Effector memory CD8-positive, alpha-beta T cell (primary cell): Measurements from ENCODE around the gene PRPS1.
A peak's percentile ranks its signal among the peaks of the same experiment; 100 is the strongest.
"Not testable (repeated sequence)": the region's sequence is repeated elsewhere in the genome, so short reads cannot be mapped to it uniquely, and the experiment has no call there.

ENCODE experiments used
- ATAC-seq: fragments of 150-1000 bp; cut with Tn5 transposase; replicated peaks from 2 replicates; pipeline ENCODE4 v1.10.0; 2021; ENCODE audit warnings: mild to moderate bottlenecking, moderate library complexity
- DNase-seq, 3 experiments: peaks; one replicate each; pipeline ENCODE4 v3.0.0; 2021
- H3K27ac Mint-ChIP-seq, 2 donors: one replicate each; pipeline ENCODE4 v1.8.0; 2022; ENCODE audit warnings: mild to moderate bottlenecking in 2 of 2, mixed read lengths in 2 of 2, moderate library complexity in 2 of 2
- H3K27me3 Mint-ChIP-seq, 2 donors: one replicate each; pipeline ENCODE4 v1.8.0; 2022; ENCODE audit warnings: mixed read lengths in 2 of 2
- H3K36me3 Mint-ChIP-seq: one replicate; pipeline ENCODE4 v1.8.0; 2022; ENCODE audit warnings: mild to moderate bottlenecking, moderate library complexity, mixed read lengths; ENCODE audit not compliant: insufficient read depth
- H3K4me1 Mint-ChIP-seq, 2 donors: one replicate each; pipeline ENCODE4 v1.8.0; 2022; ENCODE audit warnings: low read depth in 2 of 2, mixed read lengths in 2 of 2
- H3K4me3 Mint-ChIP-seq, 2 donors: one replicate each; pipeline ENCODE4 v1.8.0; 2022; ENCODE audit warnings: mild to moderate bottlenecking in 2 of 2, mixed read lengths in 2 of 2, moderate library complexity in 2 of 2
- H3K9me3 Mint-ChIP-seq, 2 donors: one replicate each; pipeline ENCODE4 v1.8.0; 2022; ENCODE audit warnings: mixed read lengths in 2 of 2

PRPS1 gene

DNA sequence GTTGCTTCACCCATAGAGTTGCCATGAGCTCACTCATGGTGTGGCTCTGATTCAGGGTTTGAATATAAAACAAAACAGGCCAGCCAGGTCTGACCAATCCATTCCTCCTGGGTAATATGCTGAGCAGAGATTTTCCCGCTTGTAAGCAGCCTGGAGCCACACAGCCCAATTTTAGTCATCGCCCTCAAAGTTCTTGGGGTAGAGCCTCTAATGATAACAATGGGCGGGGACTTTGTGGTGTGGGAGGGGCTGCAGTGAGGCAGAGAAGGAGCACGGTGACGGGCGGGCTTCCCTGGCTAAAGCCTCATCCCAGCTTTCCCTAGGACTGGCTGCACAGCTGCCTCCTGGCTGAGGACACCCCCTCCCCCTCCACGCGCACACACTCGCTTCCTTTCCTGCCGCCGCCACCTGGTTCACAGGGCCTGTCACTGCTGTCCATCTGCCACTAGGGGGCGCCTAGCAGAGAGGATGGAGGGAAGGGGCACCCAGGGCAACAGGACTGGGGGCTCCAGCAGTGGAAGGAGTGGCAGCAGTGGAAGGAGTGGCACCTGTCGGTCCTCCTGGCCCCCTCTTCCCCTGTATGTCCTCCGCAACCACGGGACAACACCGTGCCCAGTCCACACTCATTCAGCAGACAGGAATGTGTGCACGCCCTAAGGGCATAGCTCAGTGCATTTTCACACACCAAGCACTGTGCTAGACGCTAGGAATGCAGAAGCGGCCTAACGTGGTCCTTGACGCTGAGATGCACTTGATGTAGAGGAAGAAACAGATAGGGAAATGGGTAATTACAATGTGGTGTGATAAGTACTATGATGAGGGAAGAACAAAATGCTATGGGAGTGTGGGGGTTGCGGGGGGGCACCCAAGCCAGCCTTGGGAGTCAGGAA, 26.8 kb downstream of the PRPS1 start:
- Mint-ChIP-seq H3K4me1 (peaks cover 4 to 6% of the 10 kb centered on the region in 2 donors), H3K27me3 (no peaks in the 10 kb centered on the region), H3K36me3 (peaks cover 13% of the 10 kb centered on the region), H3K4me3 (peak overlapping the region in 1 of 2 donors; percentile 14), H3K27ac (peak overlapping the region; percentile 39 to 42), H3K9me3 (no peaks in the 10 kb centered on the region)
- peak; percentile 56 to 60 (median 56) for DNase-seq
- peak; percentile 89 for ATAC-seq

DNA sequence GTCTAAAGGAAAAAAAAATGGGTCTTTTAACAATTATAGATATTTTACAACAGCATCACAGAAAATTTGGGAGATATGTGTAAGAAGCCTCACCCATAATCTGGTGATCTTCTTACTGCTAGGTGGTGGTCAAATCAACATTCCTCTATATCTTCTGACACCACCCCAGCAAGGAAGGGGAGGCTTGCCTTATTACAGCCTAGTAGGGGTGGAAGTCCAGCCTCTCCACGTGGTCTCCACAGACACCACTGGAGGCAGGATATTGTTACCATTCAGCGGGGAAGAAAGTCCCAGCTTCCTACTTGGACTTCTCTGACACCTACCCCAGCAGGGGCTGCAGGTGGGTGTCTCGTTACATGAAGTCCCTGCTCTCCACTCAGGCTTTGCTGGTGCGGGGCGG, 28.7 kb downstream of the PRPS1 start:
- Mint-ChIP-seq H3K4me1 (peaks cover 4 to 6% of the 10 kb centered on the region in 2 donors), H3K9me3 (no peaks in the 10 kb centered on the region), H3K36me3 (peaks cover 10% of the 10 kb centered on the region), H3K27me3 (no peaks in the 10 kb centered on the region), H3K27ac (no peak overlapping the region), H3K4me3 (no peak overlapping the region)
- ATAC-seq (no peak), DNase-seq (no peak)

DNA sequence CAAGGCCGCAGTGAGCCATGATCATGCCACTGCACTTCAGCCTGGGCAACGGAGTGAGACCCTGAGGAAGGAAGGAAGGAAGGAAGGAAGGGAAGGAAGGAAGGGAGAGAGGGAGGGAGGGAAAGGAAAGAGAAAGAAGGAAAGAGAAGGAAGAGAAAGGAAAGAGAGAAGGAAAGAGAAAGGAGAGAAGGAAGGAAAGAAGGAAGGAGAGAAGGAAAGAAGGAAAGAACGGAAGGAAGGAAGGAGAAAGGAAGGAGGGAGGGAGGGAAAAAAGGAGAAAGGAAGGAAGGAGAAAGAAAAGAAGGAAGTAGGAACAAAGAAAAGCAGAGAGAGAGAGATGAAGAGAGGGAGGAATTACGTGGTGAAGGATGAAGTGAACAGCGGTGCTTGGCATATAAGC, 30.4 kb downstream of the PRPS1 start:
- no peaks in the 10 kb centered on the region for H3K27me3 Mint-ChIP-seq
- H3K27ac Mint-ChIP-seq = peak overlapping the region in 1 of 2 donors; percentile 56
- H3K9me3 Mint-ChIP-seq = no peaks in the 10 kb centered on the region
- peaks cover 4 to 6% of the 10 kb centered on the region in 2 donors for H3K4me1 Mint-ChIP-seq
- DNase-seq (no peak), ATAC-seq (no peak)
- no peak overlapping the region for H3K4me3 Mint-ChIP-seq
- H3K36me3 Mint-ChIP-seq = peaks cover 8% of the 10 kb centered on the region

DNA sequence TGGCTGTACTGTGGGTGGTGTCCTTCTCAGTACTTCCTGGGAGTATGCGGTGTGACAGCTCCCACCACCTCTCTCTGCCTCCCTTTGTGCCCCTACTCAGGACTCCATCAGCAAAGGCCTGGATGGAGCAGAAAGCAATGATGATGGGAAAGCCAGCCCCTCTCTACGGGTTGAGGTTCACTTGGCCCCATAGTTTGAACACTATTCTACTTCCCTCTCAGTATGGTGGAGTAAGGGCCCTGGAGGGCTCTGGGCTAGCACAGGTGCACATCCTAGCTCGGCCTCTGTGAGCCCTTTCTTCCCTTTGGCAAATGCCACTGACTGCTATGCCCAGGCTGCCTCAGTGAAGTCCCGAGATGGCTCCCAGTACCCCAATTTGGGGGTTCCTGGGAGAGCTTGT, 31.0 kb downstream of the PRPS1 start:
- peaks cover 4 to 6% of the 10 kb centered on the region in 2 donors for H3K4me1 Mint-ChIP-seq
- H3K27me3 Mint-ChIP-seq = no peaks in the 10 kb centered on the region
- no peaks in the 10 kb centered on the region for H3K9me3 Mint-ChIP-seq
- H3K36me3 Mint-ChIP-seq = peaks cover 8% of the 10 kb centered on the region
- ATAC-seq (no peak), DNase-seq (no peak)
- H3K27ac Mint-ChIP-seq = no peak overlapping the region
- H3K4me3 Mint-ChIP-seq = no peak overlapping the region

DNA sequence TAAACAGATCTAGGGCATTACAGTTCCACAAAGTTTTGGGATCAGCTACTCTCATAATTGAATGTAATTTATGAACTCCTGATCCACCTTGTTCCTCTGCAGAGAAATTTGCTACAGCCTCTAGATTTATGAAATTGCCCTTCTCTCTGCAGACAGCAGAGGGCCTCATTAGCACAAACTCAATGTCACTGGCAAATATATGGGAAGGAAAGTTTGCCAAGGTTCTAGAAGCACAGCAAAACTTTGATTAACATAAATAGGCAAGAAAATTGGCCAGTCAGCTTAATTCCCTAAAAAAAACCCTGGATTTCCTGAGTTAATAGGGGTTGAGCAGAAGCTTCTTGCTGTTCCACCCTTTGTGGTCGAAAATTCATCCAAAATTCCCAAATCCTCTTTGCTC, 31.5 kb downstream of the PRPS1 start:
- no peak overlapping the region for H3K27ac Mint-ChIP-seq
- no peak overlapping the region for H3K4me3 Mint-ChIP-seq
- peaks cover 4 to 6% of the 10 kb centered on the region in 2 donors for H3K4me1 Mint-ChIP-seq
- no peaks in the 10 kb centered on the region for H3K27me3 Mint-ChIP-seq
- ATAC-seq = peak; percentile 56
- DNase-seq = peak in 1 of 3 experiments; percentile 30
- H3K9me3 Mint-ChIP-seq = no peaks in the 10 kb centered on the region
- H3K36me3 Mint-ChIP-seq = peaks cover 11% of the 10 kb centered on the region

DNA sequence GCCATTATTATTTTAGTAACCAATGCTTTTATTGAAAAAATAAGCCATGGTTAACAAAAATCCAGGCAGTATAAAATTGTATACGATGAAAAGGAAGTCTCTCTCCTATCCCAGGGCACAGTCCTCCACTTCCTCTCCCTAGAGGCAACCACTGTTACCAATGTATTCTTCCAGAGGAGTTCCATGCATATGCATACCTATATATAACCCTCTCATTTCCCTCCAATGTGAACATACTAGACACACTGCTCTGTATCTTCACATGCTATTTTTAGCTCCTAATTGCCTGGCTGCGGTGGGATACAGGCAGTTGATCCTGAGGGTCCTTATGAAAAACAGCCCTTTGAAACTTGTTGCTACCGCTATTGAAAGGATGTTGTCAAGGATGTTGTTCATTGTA, 33.8 kb downstream of the PRPS1 start:
- no peaks in the 10 kb centered on the region for H3K27me3 Mint-ChIP-seq
- ATAC-seq = no peak
- DNase-seq = no peak
- peaks cover 0 to under 1% of the 10 kb centered on the region in 2 donors for H3K4me1 Mint-ChIP-seq
- no peak overlapping the region for H3K4me3 Mint-ChIP-seq
- no peaks in the 10 kb centered on the region for H3K9me3 Mint-ChIP-seq
- peaks cover 6% of the 10 kb centered on the region for H3K36me3 Mint-ChIP-seq
- H3K27ac Mint-ChIP-seq = no peak overlapping the region

DNA sequence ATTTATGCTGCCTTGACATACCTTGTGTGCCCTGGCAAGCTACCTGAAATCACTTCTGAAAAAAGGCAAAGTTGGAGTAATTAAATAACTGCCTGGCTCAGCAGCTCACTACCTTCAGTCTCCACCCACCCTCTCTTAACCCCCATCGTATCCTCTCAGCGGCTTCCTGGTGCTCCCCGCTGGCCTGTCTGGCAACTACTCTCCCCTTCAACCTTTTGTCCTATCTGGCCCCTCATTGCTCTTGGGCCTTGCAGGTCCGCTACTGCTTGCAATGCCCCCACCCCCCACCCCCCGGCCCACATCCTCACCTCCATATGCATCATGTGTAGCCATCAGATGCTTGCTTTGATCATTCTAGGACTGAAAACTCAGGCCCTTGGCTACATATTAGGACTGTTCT, 34.5 kb downstream of the PRPS1 start:
- Mint-ChIP-seq H3K9me3 (no peaks in the 10 kb centered on the region), H3K4me1 (peaks cover 0 to 3% of the 10 kb centered on the region in 2 donors), H3K27ac (no peak overlapping the region), H3K4me3 (no peak overlapping the region), H3K27me3 (no peaks in the 10 kb centered on the region), H3K36me3 (peaks cover 6% of the 10 kb centered on the region)
- DNase-seq = no peak
- no peak for ATAC-seq

DNA sequence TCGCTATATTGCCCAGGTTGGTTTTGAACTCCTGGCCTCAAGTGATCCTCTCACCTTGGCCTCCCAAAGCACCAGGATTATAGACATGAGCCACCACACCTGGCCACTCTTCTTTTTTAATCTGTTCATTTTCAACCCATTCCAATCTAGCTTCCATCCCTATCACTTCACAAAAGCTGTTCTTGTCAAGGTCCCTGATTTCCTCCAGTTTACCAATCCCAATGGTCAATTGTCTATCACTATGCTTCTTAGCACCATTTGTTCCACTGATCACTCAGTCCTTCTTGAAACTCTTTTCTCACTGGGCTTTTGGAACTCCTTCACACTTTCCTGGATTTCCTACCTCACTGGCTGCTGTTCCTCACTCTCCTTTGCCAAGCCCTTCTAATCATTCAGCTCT, 38.6 kb downstream of the PRPS1 start:
- peaks cover 0 to 3% of the 10 kb centered on the region in 2 donors for H3K4me1 Mint-ChIP-seq
- no peaks in the 10 kb centered on the region for H3K9me3 Mint-ChIP-seq
- no peak for ATAC-seq
- H3K36me3 Mint-ChIP-seq = peaks cover 9% of the 10 kb centered on the region
- no peak for DNase-seq
- no peak overlapping the region for H3K4me3 Mint-ChIP-seq
- no peaks in the 10 kb centered on the region for H3K27me3 Mint-ChIP-seq
- peak overlapping the region in 1 of 2 donors; percentile 4 for H3K27ac Mint-ChIP-seq

DNA sequence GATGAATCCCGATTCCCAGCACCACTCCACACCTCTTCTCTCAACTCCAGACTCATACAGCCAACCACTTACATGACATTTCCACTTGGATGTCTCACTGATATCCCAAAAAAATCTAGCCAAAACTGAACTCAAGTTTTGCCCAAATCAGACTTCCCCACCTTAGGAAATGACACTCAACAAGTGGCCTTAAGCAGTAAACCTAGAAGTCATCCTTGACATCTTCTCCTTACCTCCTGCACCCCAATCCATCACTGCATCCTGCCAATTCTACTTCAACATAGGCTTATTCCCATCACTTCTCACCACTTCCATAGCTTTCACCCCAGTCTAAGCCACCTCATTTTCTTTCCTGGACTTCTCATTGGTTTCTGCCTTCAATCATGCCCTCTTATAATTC, 39.1 kb downstream of the PRPS1 start:
- H3K4me1 Mint-ChIP-seq = peaks cover 0 to 3% of the 10 kb centered on the region in 2 donors
- peaks cover 12% of the 10 kb centered on the region for H3K36me3 Mint-ChIP-seq
- ATAC-seq (no peak), DNase-seq (no peak)
- no peak overlapping the region for H3K4me3 Mint-ChIP-seq
- peak overlapping the region in 1 of 2 donors; percentile 4 for H3K27ac Mint-ChIP-seq
- H3K9me3 Mint-ChIP-seq = no peaks in the 10 kb centered on the region
- no peaks in the 10 kb centered on the region for H3K27me3 Mint-ChIP-seq

DNA sequence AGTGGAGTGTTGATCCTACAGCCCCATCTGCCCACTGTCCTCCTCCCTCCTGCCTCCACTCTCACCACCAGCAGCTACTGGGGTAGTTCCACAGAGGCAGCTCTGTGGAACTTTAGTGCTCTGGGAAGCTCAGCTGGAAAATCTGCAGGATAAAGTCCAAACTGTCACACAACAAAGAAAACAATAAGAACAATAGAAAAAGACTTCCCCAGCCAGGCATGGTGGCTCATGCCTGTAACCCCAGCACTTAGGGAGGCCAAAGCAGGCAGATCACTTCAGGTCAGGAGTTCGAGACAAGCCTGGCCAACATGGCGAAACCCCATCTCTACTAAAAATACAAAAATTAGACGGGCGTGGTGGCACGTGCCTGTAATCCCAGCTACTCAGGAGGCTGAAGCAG, 40.4 kb downstream of the PRPS1 start:
- Mint-ChIP-seq H3K36me3 (peaks cover 25% of the 10 kb centered on the region), H3K4me1 (peaks cover 11 to 12% of the 10 kb centered on the region in 2 donors)
- not testable (repeated sequence) for H3K27ac Mint-ChIP-seq, DNase-seq, H3K9me3 Mint-ChIP-seq, H3K27me3 Mint-ChIP-seq, ATAC-seq, H3K4me3 Mint-ChIP-seq

DNA sequence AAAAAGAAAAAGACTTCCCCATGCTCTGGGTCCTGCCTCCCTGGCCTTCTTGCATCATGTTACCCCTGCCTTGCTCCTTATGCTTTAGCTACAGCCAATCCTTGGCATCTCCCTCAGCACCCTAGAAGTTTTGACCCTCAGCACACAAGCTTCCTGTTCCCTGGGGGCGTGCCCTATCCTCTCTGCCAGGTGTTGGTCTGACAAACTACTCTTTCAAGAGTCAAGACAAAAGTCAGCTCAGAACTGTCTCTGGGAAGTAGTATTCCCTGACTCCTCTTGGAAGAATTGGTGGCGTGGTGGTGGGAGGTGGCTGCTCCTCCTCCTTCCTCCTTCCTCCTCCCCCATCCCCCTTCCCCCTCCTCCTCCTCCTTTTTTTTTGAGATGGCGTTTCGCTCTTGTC, 41.0 kb downstream of the PRPS1 start:
- ATAC-seq = no peak
- DNase-seq = no peak
- H3K4me1 Mint-ChIP-seq = peaks cover 13% of the 10 kb centered on the region in 2 donors
- H3K27ac Mint-ChIP-seq = no peak overlapping the region
- no peak overlapping the region for H3K4me3 Mint-ChIP-seq
- no peaks in the 10 kb centered on the region for H3K9me3 Mint-ChIP-seq
- H3K36me3 Mint-ChIP-seq = peaks cover 31% of the 10 kb centered on the region
- no peaks in the 10 kb centered on the region for H3K27me3 Mint-ChIP-seq

DNA sequence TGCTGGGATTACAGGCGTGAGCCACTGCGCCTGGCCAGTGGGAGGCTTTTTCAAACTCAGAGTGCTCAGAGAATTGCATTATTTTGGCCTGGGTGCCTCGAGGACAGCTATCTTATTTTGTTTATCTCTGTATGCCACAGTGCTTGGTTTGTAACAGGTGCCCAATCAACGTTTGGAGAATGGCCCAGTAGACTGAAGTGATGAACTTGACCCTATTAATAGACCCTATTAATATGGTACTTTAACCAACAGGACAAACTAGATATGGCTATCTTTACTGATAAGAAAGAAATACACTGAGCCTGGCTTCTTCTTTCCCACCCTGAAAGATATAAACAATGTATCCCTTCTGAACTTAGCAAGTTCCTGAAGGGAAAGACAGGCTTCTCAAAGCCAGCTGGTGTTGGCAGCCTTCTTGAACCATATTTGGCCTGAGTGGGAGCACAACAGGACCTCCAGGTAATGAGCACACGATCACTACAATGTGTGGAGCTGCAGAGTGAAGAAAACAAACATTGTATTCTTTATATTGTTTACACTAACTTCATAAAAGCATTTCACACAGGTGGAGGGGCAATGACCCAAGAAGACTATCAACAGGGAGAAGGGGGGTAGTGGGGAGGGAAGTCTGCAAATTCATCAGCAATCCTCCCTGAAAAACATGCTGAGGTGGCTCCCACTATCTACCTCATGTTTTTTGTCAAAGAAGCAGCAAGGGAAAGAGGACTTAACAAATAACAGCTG, 41.7 kb downstream of the PRPS1 start:
- Mint-ChIP-seq H3K9me3 (no peaks in the 10 kb centered on the region), H3K4me1 (peaks cover 21% of the 10 kb centered on the region in 2 donors), H3K36me3 (peaks cover 33% of the 10 kb centered on the region), H3K27me3 (no peaks in the 10 kb centered on the region), H3K27ac (no peak overlapping the region), H3K4me3 (no peak overlapping the region)
- ATAC-seq (no peak), DNase-seq (no peak)

DNA sequence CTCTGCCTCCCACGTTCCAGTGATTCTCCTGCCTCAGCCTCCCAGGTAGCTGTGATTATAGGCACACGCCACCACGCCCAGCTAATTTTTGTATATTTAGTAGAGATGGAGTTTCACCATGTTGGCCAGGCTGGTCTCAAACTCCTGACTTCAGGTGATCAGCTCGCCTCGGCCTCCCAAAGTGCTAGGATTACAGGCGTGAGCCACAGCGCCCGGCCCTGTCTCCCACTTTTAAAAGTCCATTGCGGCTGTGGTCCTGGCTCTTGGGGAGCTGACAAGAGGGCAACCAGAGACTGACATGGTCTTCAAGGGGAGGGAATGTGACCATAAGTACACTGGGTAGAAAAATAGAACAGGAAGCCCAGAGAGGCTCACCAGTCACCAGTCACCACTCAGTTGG, 42.9 kb downstream of the PRPS1 start:
- H3K27ac Mint-ChIP-seq = peak overlapping the region in 1 of 2 donors; percentile 62
- DNase-seq, H3K27me3 Mint-ChIP-seq, ATAC-seq, H3K9me3 Mint-ChIP-seq, H3K4me3 Mint-ChIP-seq: not testable (repeated sequence)
- peaks cover 29 to 31% of the 10 kb centered on the region in 2 donors for H3K4me1 Mint-ChIP-seq
- H3K36me3 Mint-ChIP-seq = peaks cover 41% of the 10 kb centered on the region
